Measurements from ENCODE around the gene HCN3.

Gene HCN3

DNA sequence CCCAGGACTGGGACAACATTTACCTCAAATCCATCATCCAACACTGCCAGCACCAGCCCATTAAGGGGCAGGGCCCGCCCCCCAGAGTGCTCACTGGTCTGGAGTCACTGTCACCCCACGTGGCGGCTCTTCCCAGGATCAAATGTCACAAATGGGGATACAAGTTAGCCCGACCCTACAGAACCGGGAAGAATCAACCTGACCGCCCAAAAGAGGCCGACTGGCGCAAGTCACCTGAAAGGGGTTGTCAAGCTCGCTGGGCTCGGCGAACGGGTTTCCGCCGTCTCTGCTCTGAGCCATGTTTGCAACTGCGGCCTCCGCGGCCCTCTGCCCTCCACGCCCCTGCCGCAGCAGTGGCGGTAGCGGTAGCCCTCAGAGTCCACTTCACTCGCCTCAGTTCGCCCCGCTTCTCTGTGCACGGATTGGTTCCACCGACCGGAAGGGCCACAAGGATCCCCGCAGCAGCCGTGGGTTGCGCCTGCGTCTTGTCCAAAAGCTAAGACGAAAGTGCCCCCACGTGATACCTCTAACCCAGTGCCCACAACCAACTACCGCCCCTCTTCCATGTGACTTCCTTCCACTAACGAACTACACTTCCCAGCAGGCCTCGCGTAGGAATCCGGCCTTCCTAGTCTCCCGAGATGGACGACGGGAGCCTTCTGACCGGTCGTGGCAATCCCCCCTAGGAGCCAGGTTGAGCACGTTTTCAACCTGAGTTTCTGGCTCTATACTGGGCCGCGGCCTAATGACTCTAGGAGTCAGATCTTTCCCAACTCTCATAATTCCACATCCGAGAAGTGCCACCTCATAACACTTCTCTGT is 15.2 kb upstream of the HCN3 start, which contains the start of gene SCAMP3 (continued):
- 0 out of 2 replicates have a peak, but pooled peaks have one; percentile 14 for TF ChIP-seq YY1 (tag by site-specific recombination; IDR thresholded peaks at IDR 0.05)

DNA sequence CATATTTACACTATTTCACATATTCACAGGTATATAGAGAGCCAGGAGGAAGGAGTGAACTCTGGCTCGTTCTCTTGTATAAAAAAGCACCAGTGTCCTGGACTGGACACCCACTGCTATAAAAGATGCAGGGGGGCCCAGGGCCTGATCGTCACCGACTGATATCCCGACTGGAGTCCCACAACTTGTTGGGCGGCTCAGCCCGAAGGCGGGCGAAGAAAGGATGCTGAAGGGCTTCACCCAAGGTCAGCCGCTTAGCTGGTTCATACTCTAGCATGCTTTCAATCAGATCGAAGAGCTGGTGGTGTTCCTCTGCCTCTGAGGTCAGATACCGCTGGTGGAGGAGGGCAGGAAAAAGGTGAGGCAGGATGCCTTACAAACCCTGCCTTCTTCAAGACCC is 14.2 kb upstream of the HCN3 start:
- Histone ChIP-seq H3K9me3 (ENCODE audit: control insufficient read depth, insufficient read depth, low read depth, low read length) (no peaks in the 10 kb centered on the region), H3K36me3 (ENCODE audit: control insufficient read depth in 2 of 2, insufficient read depth in 1 of 2, low read length in 2 of 2) (peaks cover 17 to 78% of the 10 kb centered on the region in 2 experiments), H3K4me1 (ENCODE audit: control insufficient read depth, insufficient read depth, low read length) (no peaks in the 10 kb centered on the region), H3K4me3 (ENCODE audit: low read depth, low read length) (no peak overlapping the region), H3K27ac (ENCODE audit: extremely low read depth, low read depth, low read length) (peak overlapping the region; percentile 35; the same call in 1 of the 2 replicates)
- CTCF ChIA-PET = interaction anchor here (0.8 to 6.2 kb wide), 2 partner anchors 13 to 15 kb away, joined by 5 to 91 read pairs; no protein-coding TSS in a partner anchor
- no peak for TF ChIP-seq ZNF785 (tag by site-specific recombination; IDR thresholded peaks at IDR 0.05)
- no peak for TF ChIP-seq ZNF394 (tag by site-specific recombination; IDR thresholded peaks at IDR 0.05; ENCODE audit: borderline replicate concordance)
- no peak for TF ChIP-seq ZNF274 (IDR thresholded peaks at IDR 0.05; ENCODE audit: low read length)
- TF ChIP-seq ZNF274 (tag by site-specific recombination; IDR thresholded peaks at IDR 0.05; ENCODE audit: borderline replicate concordance) = no peak
- POLR2A ChIA-PET = interaction anchor here (2.6 kb wide), 1 partner anchor 10 kb away, joined by 19 read pairs; the partner anchor contains the start of gene CLK2

DNA sequence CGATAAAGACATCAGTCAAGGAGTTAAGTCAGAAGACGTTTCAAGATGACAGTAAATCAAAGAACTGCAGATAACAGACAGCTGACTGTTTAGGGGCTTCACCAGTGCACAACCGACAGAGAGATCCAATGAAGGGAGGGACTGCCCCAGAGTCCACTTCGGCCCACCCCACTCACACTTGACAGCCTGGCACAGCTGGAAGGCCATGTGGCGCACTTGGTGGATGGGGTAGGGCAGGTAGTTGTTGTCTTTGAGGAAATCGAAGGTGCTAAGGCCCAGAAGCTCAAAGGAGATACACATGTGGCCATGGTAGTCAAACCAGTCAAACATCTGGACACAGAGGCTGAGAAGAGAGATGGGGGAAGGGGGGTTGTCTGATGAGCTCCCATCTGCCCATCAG is 10.7 kb upstream of the HCN3 start:
- CTCF ChIA-PET = interaction anchor here (0.6 to 2.1 kb wide), 7 partner anchors 9 to 1789 kb away, joined by 3 to 20 read pairs (median 3); partner anchors contain the start of gene ENTREP3
- no peak overlapping the region for H3K4me3 ChIP-seq (ENCODE audit: low read depth, low read length)
- POLR2A ChIA-PET = interaction anchor here (0.9 to 1.4 kb wide), 4 partner anchors 10 to 50 kb away, joined by 3 to 4 read pairs (median 4); partner anchors contain the start of gene ENTREP3
- peaks cover 36 to 87% of the 10 kb centered on the region in 2 experiments for H3K36me3 ChIP-seq (ENCODE audit: control insufficient read depth in 2 of 2, insufficient read depth in 1 of 2, low read length in 2 of 2)
- no peaks in the 10 kb centered on the region for H3K9me3 ChIP-seq (ENCODE audit: control insufficient read depth, insufficient read depth, low read depth, low read length)
- TF ChIP-seq, protein P1, sequence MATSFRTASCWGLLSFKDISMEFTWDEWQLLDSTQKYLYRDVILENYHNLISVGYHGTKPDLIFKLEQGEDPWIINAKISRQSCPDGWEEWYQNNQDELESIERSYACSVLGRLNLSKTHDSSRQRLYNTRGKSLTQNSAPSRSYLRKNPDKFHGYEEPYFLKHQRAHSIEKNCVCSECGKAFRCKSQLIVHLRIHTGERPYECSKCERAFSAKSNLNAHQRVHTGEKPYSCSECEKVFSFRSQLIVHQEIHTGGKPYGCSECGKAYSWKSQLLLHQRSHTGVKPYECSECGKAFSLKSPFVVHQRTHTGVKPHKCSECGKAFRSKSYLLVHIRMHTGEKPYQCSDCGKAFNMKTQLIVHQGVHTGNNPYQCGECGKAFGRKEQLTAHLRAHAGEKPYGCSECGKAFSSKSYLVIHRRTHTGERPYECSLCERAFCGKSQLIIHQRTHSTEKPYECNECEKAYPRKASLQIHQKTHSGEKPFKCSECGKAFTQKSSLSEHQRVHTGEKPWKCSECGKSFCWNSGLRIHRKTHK (tag by site-specific recombination; IDR thresholded peaks at IDR 0.05) = no peak
- TF ChIP-seq ZNF341 (tag by site-specific recombination; IDR thresholded peaks at IDR 0.05; ENCODE audit: low read depth) (no peak), TCF7L2 (IDR thresholded peaks at IDR 0.05; ENCODE audit: borderline replicate concordance, low read depth, low read length) (no peak), ZNF175 (tag by site-specific recombination; IDR thresholded peaks at IDR 0.05) (no peak), ZNF530 (tag by site-specific recombination; IDR thresholded peaks at IDR 0.05; ENCODE audit: low read depth) (no peak), ZNF114 (tag by site-specific recombination; IDR thresholded peaks at IDR 0.05) (no peak), ZNF23 (tag by site-specific recombination; IDR thresholded peaks at IDR 0.05; ENCODE audit: borderline replicate concordance) (no peak)
- peak overlapping the region; percentile 26; the same call in 1 of the 2 replicates for H3K27ac ChIP-seq (ENCODE audit: extremely low read depth, low read depth, low read length)
- no peaks in the 10 kb centered on the region for H3K4me1 ChIP-seq (ENCODE audit: control insufficient read depth, insufficient read depth, low read length)

DNA sequence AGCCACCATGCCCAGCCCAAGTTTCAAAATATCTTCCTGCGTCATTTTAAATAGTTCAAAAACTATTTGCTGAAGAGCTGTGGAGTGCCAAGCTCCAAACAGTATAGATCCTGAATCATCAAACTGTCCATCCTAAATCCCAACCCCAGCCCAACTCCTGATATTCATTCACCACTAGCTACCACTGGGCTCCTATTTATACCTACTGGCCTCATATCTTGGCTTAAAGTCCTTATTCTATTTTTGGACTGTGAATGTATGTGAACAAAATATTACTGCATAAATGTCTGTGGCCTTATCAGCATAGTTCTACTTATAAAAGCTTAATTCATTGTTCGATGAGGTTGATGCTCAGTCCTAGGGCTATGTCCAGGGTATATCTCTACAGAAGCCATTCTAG is 9.9 kb upstream of the HCN3 start:
- H3K4me1 ChIP-seq (ENCODE audit: control insufficient read depth, insufficient read depth, low read length) = no peaks in the 10 kb centered on the region
- no peaks in the 10 kb centered on the region for H3K9me3 ChIP-seq (ENCODE audit: control insufficient read depth, insufficient read depth, low read depth, low read length)
- H3K36me3 ChIP-seq (ENCODE audit: control insufficient read depth in 2 of 2, insufficient read depth in 1 of 2, low read length in 2 of 2) = peaks cover 36 to 94% of the 10 kb centered on the region in 2 experiments
- H3K27ac ChIP-seq (ENCODE audit: extremely low read depth, low read depth, low read length) = no peak overlapping the region
- H3K4me3 ChIP-seq (ENCODE audit: low read depth, low read length) = no peak overlapping the region
- CTCF ChIA-PET = interaction anchor here (0.6 to 2.1 kb wide), 5 partner anchors 10 to 1790 kb away, joined by 3 to 20 read pairs (median 3); partner anchors contain the start of genes ENTREP3 and HCN3
- POLR2A ChIA-PET = interaction anchor here (0.6 to 1.0 kb wide), 2 partner anchors 16 to 41 kb away, joined by 3 read pairs; no protein-coding TSS in a partner anchor
- no peak for TF ChIP-seq ZNF585B (tag by site-specific recombination; IDR thresholded peaks at IDR 0.05)
- TF ChIP-seq ZSCAN16 (tag by site-specific recombination; IDR thresholded peaks at IDR 0.05) = no peak
- no peak for TF ChIP-seq ZNF792 (tag by site-specific recombination; IDR thresholded peaks at IDR 0.05)
- no peak for TF ChIP-seq ZNF133 (tag by site-specific recombination; IDR thresholded peaks at IDR 0.05)
- TF ChIP-seq, protein P2, sequence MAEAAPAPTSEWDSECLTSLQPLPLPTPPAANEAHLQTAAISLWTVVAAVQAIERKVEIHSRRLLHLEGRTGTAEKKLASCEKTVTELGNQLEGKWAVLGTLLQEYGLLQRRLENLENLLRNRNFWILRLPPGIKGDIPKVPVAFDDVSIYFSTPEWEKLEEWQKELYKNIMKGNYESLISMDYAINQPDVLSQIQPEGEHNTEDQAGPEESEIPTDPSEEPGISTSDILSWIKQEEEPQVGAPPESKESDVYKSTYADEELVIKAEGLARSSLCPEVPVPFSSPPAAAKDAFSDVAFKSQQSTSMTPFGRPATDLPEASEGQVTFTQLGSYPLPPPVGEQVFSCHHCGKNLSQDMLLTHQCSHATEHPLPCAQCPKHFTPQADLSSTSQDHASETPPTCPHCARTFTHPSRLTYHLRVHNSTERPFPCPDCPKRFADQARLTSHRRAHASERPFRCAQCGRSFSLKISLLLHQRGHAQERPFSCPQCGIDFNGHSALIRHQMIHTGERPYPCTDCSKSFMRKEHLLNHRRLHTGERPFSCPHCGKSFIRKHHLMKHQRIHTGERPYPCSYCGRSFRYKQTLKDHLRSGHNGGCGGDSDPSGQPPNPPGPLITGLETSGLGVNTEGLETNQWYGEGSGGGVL (tag by site-specific recombination; IDR thresholded peaks at IDR 0.05) = no peak
- TF ChIP-seq ZNF561 (tag by site-specific recombination; IDR thresholded peaks at IDR 0.05; ENCODE audit: borderline replicate concordance) = no peak
- TF ChIP-seq, protein P3, sequence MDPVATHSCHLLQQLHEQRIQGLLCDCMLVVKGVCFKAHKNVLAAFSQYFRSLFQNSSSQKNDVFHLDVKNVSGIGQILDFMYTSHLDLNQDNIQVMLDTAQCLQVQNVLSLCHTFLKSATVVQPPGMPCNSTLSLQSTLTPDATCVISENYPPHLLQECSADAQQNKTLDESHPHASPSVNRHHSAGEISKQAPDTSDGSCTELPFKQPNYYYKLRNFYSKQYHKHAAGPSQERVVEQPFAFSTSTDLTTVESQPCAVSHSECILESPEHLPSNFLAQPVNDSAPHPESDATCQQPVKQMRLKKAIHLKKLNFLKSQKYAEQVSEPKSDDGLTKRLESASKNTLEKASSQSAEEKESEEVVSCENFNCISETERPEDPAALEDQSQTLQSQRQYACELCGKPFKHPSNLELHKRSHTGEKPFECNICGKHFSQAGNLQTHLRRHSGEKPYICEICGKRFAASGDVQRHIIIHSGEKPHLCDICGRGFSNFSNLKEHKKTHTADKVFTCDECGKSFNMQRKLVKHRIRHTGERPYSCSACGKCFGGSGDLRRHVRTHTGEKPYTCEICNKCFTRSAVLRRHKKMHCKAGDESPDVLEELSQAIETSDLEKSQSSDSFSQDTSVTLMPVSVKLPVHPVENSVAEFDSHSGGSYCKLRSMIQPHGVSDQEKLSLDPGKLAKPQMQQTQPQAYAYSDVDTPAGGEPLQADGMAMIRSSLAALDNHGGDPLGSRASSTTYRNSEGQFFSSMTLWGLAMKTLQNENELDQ (tag by site-specific recombination; IDR thresholded peaks at IDR 0.05; ENCODE audit: low read depth) = no peak
- TF ChIP-seq ZFP37 (tag by site-specific recombination; IDR thresholded peaks at IDR 0.05) = no peak
- TF ChIP-seq ZNF664 (tag by site-specific recombination; IDR thresholded peaks at IDR 0.05) = no peak
- no peak for TF ChIP-seq ZNF529 (tag by site-specific recombination; IDR thresholded peaks at IDR 0.05; ENCODE audit: insufficient replicate concordance)
- no peak for TF ChIP-seq GLI2 (tag by site-specific recombination; IDR thresholded peaks at IDR 0.05; ENCODE audit: borderline replicate concordance, low read depth)

Measured in HEK293 (cell line).